Measurements from ENCODE around the gene TIMM22.
"Not testable (repeated sequence)": the region's sequence is repeated elsewhere in the genome, so short reads cannot be mapped to it uniquely, and the experiment has no call there.

Gene TIMM22

DNA sequence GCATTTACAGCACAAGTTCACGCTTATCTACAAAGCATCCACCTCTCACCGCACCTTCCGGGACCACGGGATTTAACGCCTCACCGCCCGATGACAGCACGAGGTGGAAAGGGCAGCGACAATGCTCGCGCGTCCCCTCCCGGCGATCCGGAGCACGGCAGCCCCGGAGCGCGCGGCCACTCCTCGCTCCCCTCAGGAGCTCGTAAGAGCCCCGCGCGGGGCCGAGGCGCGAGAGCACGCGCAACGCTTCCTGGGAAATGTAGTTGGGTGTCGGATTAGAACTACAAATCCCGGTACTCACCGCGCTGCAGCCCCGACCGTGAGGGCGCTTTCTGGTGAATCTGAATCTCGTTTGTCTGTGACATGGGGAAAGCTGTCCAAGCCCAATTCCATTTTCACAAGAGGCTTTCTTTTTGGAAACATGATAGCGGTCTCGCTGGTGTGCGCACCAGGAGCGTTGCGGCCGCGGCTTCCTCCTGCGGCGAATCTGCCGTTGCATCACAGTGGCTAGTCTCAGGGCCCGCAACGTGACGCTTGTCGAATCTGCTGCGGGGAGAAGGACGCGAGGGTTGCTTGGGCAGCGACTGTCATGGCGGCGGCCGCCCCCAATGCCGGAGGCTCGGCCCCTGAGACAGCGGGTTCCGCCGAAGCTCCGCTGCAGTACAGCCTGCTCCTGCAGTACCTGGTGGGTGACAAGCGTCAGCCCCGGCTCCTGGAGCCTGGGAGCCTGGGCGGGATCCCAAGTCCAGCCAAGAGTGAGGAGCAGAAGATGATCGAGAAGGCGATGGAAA, at the start of gene TIMM22:
Gene TIMM22, plus strand, starts transcription at position 576 of the 791 bp plus-strand sequence. Its CDS starts 14 bp downstream, at position 590.
- DNase-seq, result peak; percentile 93

GRCh38 chr17:948284-948852, 48.6 kb upstream of the TIMM22 start:
- DNase-seq, result no peak

GRCh38 chr17:949623-950303, 47.2 kb upstream of the TIMM22 start:
- no peak for DNase-seq

DNA sequence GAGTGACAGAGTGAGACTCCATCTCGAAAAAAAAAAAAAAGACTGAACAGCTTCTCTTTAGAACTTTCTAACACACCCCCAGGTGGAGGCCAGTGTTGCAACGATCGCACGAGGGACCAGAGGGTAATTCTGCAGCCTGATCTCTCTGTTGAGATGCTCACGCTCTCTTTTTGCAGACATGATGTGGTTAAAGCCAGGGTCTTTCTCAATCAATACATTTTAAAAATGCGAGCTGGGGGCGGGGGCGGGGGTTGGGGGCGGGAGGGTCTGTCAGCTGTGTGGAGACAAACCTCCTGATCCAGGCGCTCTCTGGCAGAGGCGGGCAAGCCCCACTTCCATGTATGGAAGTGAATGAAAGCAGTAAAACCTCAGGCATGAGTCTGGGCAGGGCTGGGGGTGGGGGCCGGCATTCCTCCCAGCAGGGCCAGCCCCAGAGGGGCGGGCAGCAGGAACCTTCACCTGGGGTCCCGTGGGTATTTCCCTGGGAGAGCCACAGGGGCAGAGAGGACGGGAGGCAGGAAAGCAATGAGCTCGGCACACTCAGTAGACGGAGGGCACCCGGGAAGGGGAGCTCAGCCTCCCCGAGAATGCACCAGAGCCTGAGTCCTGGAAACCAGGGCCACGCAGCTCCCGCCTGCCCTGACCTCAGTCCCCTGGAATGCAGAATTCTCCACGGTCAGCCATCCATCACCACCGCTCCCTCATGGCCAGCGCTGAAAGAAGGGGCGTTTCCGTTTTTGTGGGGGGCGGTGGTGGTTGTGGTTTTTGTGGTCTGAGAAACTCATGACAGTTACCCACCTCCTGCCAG, 45.4 kb upstream of the TIMM22 start:
- DNase-seq, result no peak

DNA sequence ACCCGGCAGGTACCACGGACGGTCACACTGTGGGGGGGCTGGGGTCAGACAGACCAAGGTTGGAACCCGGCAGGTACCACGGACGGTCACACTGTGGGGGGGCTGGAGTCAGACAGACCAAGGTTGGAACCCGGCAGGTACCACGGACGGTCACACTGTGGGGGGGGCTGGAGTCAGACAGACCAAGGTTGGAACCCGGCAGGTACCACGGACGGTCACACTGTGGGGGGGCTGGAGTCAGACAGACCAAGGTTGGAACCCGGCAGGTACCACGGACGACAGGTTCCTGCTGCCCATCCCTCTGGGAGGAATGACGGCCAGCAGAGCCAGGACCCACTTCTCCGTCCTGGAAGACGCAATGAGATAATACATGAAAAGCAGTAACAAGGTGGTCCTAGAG, 44.3 kb upstream of the TIMM22 start:
- DNase-seq, result not testable (repeated sequence)

- no peak for DNase-seq
Measured at GRCh38 chr17:953767-954166, 43.2 kb upstream of the TIMM22 start.

GRCh38 chr17:954431-955164, 42.3 kb upstream of the TIMM22 start:
- no peak for DNase-seq

GRCh38 chr17:956905-957304, 40.0 kb upstream of the TIMM22 start:
- DNase-seq, result no peak

GRCh38 chr17:957856-958421, 39.0 kb upstream of the TIMM22 start:
- no peak for DNase-seq

DNA sequence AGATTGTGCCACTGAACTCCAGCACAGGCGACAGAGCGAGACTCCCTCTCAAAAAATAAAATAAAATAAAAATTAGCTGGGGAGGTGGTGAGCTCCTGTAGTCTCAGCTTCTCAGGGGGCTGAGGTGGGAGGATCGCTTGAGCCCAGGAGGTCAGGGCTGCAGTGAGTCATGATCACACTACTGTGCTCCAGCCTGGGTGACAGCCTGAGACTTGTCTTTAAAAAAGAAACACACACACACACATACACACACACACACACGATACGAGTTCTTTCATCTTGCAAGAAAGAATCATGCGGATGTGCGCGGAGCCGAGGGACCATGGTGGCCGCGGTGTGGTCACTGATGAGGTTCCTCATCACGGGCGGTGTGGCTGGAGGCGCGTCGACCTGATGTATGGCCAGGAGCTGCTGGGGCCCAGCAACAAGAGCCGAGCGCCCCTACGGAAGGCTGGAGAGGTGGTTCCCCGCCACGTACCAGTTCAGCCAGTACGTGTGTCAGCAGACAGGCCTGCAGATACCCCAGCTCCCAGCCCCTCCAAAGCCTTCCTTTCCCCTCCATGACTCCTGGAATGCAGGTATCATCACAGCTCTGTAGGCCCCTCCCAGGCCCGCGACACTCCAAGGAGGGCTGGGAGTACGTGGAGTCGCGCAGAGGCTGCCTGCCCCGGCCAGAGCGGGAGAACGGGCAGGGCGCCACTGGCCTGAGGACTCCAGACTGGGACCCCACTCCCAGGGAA, 38.0 kb upstream of the TIMM22 start:
- no peak for DNase-seq

DNA sequence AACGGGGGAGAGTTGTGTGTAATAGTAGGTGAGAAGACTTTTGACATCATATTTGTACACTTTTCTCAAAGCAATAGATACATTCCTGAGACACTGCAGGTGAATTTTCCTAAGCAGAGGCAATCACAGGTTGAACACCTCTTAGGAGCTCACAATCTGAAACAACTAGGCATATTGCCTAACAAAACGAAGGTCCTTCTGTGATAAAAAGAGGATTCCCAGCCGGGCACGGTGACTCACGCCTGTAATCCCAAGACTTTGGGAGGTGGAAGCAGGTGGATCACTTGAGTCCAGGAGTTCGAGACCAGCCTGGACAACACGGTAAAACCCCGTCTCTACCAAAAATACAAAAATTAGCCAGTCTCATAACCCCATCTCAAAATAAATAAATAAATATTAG, 34.8 kb upstream of the TIMM22 start:
- DNase-seq, result no peak

DNA sequence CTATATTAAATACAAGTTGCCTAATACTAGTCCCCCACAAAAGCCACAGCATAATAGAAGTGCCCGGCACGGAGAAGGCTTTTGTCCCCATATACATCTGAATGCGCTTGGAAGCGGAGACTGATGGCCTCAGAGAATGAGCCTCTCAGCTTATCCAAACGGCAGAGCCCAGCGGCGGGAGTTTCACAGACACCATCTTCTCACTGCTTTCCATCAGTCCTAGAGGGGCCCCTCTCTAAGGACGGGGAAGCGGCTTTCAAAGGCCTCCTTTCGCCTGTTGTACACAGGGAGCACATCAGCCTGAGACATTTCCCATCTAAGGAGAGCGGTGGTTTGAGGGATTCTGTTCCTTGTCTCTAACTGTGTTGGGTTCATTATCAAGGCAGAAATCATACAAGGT, 34.3 kb upstream of the TIMM22 start:
- no peak for DNase-seq

GRCh38 chr17:964876-965275, 32.1 kb upstream of the TIMM22 start:
- DNase-seq, result no peak

DNA sequence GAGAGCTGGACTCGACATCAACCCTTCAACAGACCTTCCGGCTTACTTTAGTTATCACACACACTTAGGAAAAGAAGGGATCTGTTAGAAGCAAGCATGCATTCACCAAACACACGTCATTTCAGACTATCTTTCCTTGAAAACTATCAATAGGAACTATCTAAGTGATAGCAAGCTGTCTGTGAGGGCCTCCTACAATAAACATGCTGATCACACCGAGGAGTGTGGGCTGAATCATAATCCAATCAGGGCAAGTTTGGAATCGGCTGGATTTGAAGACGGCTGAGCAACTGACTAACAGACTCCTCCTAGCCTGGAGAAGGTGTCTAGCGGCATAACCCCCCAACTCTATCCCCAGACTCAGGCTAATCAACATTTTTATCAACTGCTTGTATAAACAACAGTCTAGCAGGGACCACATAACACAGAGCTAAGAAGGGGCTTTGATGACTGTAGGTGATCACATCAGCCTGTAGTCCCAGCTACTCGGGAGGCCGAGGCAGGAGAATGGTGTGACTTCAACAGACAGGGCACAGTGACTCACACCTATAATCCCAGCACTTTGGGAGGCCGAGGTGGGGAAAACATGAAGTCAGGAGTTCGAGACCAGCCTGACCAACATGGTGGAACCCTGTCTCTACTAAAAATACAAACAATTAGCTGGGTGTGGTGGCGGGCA, 31.5 kb upstream of the TIMM22 start:
- no peak for DNase-seq

DNA sequence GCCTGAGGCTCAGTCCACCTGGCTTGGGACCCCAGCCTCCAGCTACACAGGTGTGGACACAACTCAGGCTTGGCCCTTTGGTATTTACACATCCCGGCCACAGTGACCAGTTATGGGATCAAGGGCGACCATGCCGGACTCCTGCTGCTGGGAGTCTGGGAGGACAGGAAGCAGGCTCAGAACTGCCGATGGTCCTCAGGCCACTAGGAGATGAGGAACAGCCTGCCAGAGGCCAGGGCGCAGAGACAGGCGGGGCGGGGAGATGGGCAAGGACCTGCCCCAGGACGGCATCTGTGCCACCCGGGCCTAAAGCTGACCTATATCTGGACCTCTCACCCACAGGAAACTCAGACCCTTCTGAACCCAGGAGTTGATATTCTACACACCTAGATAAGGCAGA, 29.8 kb upstream of the TIMM22 start:
- no peak for DNase-seq

GRCh38 chr17:968812-969730, 27.9 kb upstream of the TIMM22 start:
- no peak for DNase-seq

- DNase-seq, result no peak
Measured at GRCh38 chr17:969811-970355, 27.0 kb upstream of the TIMM22 start.

- DNase-seq, result no peak
Measured at GRCh38 chr17:970364-970763, 26.6 kb upstream of the TIMM22 start.

GRCh38 chr17:971861-972260, 25.1 kb upstream of the TIMM22 start:
- not testable (repeated sequence) for DNase-seq
